GM12864 (cell line): ENCODE results near the gene PIP4K2B.

Experiments
- DNase-seq: peaks from one replicate; pipeline ENCODE4 v3.0.0-alpha.2; 2011; ENCODE audit warnings: low read depth
- H3K4me3 ChIP-seq: 2 replicates; pipeline ENCODE4 v1.5.1; 2011; ENCODE audit warnings: mild to moderate bottlenecking, low read depth, low read length, control low read depth
- TF ChIP-seq, protein P1 (sequence below): IDR thresholded peaks from 2 replicates; pipeline ENCODE4 v1.5.1; 2011; ENCODE audit warnings: low read depth, mild to moderate bottlenecking, moderate library complexity, low read length, control low read depth, inconsistent platforms; ENCODE audit errors: missing control alignments

PIP4K2B gene

GRCh38 chr17:38799501-38800236, at the start of gene PIP4K2B:
Gene PIP4K2B, minus strand, starts transcription at chr17:38799556. Its CDS starts 132 bp downstream, at chr17:38799424.
- peak within 1 kb of the TSS; percentile 95 for H3K4me3 ChIP-seq
- TF ChIP-seq, protein P1, sequence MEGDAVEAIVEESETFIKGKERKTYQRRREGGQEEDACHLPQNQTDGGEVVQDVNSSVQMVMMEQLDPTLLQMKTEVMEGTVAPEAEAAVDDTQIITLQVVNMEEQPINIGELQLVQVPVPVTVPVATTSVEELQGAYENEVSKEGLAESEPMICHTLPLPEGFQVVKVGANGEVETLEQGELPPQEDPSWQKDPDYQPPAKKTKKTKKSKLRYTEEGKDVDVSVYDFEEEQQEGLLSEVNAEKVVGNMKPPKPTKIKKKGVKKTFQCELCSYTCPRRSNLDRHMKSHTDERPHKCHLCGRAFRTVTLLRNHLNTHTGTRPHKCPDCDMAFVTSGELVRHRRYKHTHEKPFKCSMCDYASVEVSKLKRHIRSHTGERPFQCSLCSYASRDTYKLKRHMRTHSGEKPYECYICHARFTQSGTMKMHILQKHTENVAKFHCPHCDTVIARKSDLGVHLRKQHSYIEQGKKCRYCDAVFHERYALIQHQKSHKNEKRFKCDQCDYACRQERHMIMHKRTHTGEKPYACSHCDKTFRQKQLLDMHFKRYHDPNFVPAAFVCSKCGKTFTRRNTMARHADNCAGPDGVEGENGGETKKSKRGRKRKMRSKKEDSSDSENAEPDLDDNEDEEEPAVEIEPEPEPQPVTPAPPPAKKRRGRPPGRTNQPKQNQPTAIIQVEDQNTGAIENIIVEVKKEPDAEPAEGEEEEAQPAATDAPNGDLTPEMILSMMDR = no peak
- DNase-seq = peak; percentile 94

- TF ChIP-seq, protein P1 = no peak
- no peak for DNase-seq
- no peak overlapping the region for H3K4me3 ChIP-seq
Measured at GRCh38 chr17:38848557-38848891, 49.2 kb upstream of the PIP4K2B start.

DNA sequence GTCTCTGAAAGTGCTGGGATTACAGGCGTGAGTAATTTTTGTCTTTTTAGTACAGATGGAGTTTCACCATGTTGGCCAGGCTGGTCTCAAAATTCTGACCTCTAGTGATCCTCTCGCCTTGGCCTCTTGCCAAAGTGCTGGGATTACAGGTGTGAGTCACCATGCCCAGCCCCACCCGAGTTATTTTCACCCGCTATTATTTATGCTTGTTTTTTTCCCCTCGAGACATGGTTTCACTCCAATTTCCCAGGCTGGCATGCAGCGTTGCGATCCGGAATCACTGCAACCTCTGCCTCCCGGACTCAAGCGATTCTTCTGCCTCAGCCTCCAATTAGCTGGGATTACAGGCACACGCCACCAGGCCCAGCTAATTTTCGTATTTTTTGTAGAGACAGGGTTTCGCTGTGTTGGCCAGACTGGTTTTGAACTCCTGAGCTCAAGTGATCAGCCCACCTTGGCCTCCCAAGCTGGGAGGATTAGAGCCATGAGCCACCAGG, 45.0 kb upstream of the PIP4K2B start:
- no peak overlapping the region for H3K4me3 ChIP-seq
- no peak for DNase-seq
- TF ChIP-seq, protein P1 = no peak

DNA sequence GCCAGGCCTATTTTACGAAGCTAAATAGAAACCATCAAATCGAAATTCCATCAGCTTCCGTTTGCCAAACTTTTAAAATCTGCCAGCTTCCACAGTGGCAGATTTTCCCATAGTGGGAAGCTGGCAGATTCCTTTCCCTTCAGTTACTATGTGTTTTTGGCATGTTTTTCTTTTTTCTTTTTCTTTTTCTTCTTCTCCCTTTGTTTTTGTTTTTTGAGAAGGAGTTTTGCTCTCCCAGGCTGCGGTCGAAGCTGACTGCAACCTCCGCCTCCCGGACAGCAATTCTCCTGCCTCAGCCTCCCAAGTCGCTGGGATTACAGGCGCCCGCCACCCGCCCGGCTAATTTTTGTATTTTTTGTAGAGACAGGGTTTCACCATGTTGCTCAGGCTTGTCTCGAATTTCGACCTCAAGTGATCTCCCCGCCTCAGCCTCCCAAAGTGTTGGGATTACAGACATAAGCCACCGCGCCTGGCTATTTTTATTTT, 26.4 kb upstream of the PIP4K2B start:
- DNase-seq = no peak
- TF ChIP-seq, protein P1 = no peak
- peak overlapping the region; percentile 88 for H3K4me3 ChIP-seq

- peak within 1 kb of the TSS; percentile 88 for H3K4me3 ChIP-seq
- TF ChIP-seq, protein P1 = no peak
- DNase-seq = peak; percentile 91
Measured at GRCh38 chr17:38824899-38825761, 25.8 kb upstream of the PIP4K2B start, which contains the start of gene CWC25. Gene CWC25, minus strand, starts transcription at chr17:38825321. Its CDS starts 138 bp downstream, at chr17:38825183.

GRCh38 chr17:38815576-38816193, 16.3 kb upstream of the PIP4K2B start:
- no peak overlapping the region for H3K4me3 ChIP-seq
- TF ChIP-seq, protein P1 = peak; percentile 41
- DNase-seq = no peak
